K562 (cell line): ENCODE measurements around the gene BEST1. TPM values are rescaled to one million over a fixed set of nuclear protein-coding genes. Genes with fewer than 3 reads are reported as not detected.

ENCODE experiments used
- ASH1L ChIP-seq: fragments of 450-650 bp; IDR thresholded peaks from 2 replicates; pipeline ENCODE4 v1.6.1; 2018; ENCODE audit warnings: borderline replicate concordance, mild to moderate bottlenecking, low read depth; ENCODE audit not compliant: partially characterized antibody
- BRD9 ChIP-seq: fragments of 450-650 bp; IDR thresholded peaks from 2 replicates; pipeline ENCODE4 v1.6.1; 2018; ENCODE audit warnings: low read depth; ENCODE audit not compliant: partially characterized antibody
- GABPB1 ChIP-seq: sonication (generic); formaldehyde crosslinking; IDR thresholded peaks from 2 replicates; pipeline ENCODE4 v1.8.0; 2022; ENCODE audit warnings: mild to moderate bottlenecking, missing genetic modification reagents
- MGA ChIP-seq: fragments of 450-650 bp; IDR thresholded peaks from 2 replicates; pipeline ENCODE4 v1.6.1; 2016; ENCODE audit warnings: mild to moderate bottlenecking, moderate library complexity
- MLLT1 ChIP-seq, 2 experiments: fragments of 450-650 bp; IDR thresholded peaks; 2 replicates each; pipeline ENCODE4 v1.6.1; 2016
- NBN ChIP-seq: fragments of 450-650 bp; IDR thresholded peaks from 2 replicates; pipeline ENCODE4 v1.6.1; 2016; ENCODE audit warnings: low read depth, mild to moderate bottlenecking
- NFE2 ChIP-seq: IDR thresholded peaks from 2 replicates; pipeline ENCODE4 v1.6.1; 2014; ENCODE audit warnings: antibody characterized with exemption, low read depth
- NFRKB ChIP-seq: fragments of 450-650 bp; IDR thresholded peaks from 2 replicates; pipeline ENCODE4 v1.6.1; 2016; ENCODE audit warnings: low read depth
- RB1 ChIP-seq: fragments of 450-650 bp; IDR thresholded peaks from 2 replicates; pipeline ENCODE4 v1.6.1; 2017; ENCODE audit warnings: low read depth, mild to moderate bottlenecking
- VEZF1 ChIP-seq: fragments of 200-800 bp; sonication (Bioruptor generic); IDR thresholded peaks from 2 replicates; pipeline ENCODE4 v1.6.1; 2017; ENCODE audit warnings: missing genetic modification characterization, missing compliant biosample characterization
- ZBTB2 ChIP-seq: fragments of 450-650 bp; IDR thresholded peaks from 2 replicates; pipeline ENCODE4 v1.6.1; 2016; ENCODE audit warnings: antibody characterized with exemption
- ZNF444 ChIP-seq: fragments of 250-450 bp; sonication (Bioruptor Pico); IDR thresholded peaks from 2 replicates; pipeline ENCODE4 v1.4.0; 2020; ENCODE audit warnings: mild to moderate bottlenecking, moderate library complexity
- ZNF699 ChIP-seq: fragments of 250-450 bp; sonication (Bioruptor Pico); IDR thresholded peaks from 2 replicates; pipeline ENCODE4 v1.8.0; 2021; ENCODE audit warnings: mild to moderate bottlenecking, moderate library complexity; ENCODE audit not compliant: insufficient replicate concordance
- polyA plus RNA-seq, 8 experiments: library from polyadenylated mRNA; depleted of rRNA in 4 of 8; stranded (reverse) in 5 of 8; unstranded in 3 of 8; fragments of >200 nt; fragmentation: Nextera tagmentation in 2 of 8; fragmentation: Illumina TruSeq in 1 of 8; extraction: Ambion mirVana in 2 of 8; extraction: Trizol in 1 of 8; gene quantifications; 2 replicates each; pipeline versions ENCODE4 v1.2.1 to v1.2.3, GENCODE V29; 2011 to 2014; ENCODE audit warnings: inconsistent platforms in 1 of 8, missing spikeins in 1 of 8
- total RNA-seq, 7 experiments: library from RNA; depleted of rRNA in 6 of 7; stranded (reverse); fragments of >200 nt in 6 of 7; fragmentation: Illumina TruSeq in 2 of 7; extraction: Trizol in 2 of 7; gene quantifications; 2 replicates each; pipeline versions ENCODE4 v1.2.1 to v1.2.3, GENCODE V29; 2011 to 2021; ENCODE audit warnings: low replicate concordance in 1 of 7

Gene BEST1
- total and polyA plus RNA-seq, 9 of the 15 experiments (the other 6 are each of a cell fraction or from before 2014, with no cell fraction given): 0.07 to 1.3 (median 0.40) TPM

GRCh38 chr11:61969391-61969758, 19.2 kb downstream of the BEST1 start (continued):
- TF ChIP-seq MGA (0 out of 2 replicates have a peak, but pooled peaks have one; percentile 5), ASH1L (no peak), VEZF1 (CRISPR knock-in tag) (no peak), RB1 (no peak), MLLT1 (IDR thresholded peaks at IDR 0.05) (peak; percentile 74 to 84; a peak in 3 of 4 replicates), ZNF444 (CRISPR knock-in tag) (no peak), BRD9 (peak; percentile 45), NFE2 (no peak), ZNF699 (no peak), GABPB1 (CRISPR knock-in tag) (no peak), NFRKB (0 out of 2 replicates have a peak, but pooled peaks have one; percentile 5), ZBTB2 (no peak), NBN (peak; percentile 37; the same call in 1 of the 2 replicates)
